CD8-positive, alpha-beta T cell (primary cell): ENCODE results near the gene CYP2W1. TPM values are rescaled to one million over a fixed set of nuclear protein-coding genes. Genes with fewer than 3 reads are reported as not detected.

Experiments
- microRNA-seq: library from miRNA; unstranded; fragments of <30 nt; microRNA quantifications from one replicate; pipeline ENCODE4 v1.2.0, GENCODE V29; 2022; ENCODE audit warnings: borderline microRNAs expressed
- total RNA-seq, 46 experiments: library from RNA in 2 of 46; stranded (reverse) in 2 of 46; gene quantifications; one replicate each; pipeline ENCODE4 v1.2.3 and lab custom pipeline; 2021 to 2026

CYP2W1 gene
- total RNA-seq, 2 experiments from 2014 or later = not detected

Small RNA genes lying within 50 kb of the gene (microRNA-seq; reads per million reads assigned to microRNA genes)
- gene MIR339 = 1,695 reads per million, percentile 91 among the genes with 10 or more reads in this experiment

Other genes starting within 250 kb of the CYP2W1 start
- gene SUN1, start 150.7 kb upstream of the CYP2W1 start, total RNA-seq = 10 to 100 TPM; 64.0 to 69.2 TPM
- 10 to 100 TPM; 75.4 to 83.1 TPM for gene GET4, start 106.6 kb upstream of the CYP2W1 start, total RNA-seq
- gene ADAP1, start 28.5 kb upstream of the CYP2W1 start, total RNA-seq = 10 to 100 TPM; 10.9 to 11.5 TPM
- gene COX19, start 7.6 kb upstream of the CYP2W1 start, total RNA-seq = 10 to 100 TPM; 40.3 to 42.4 TPM
- gene GPR146, start 61.4 kb downstream of the CYP2W1 start, total RNA-seq = 1 to 10 TPM; 4.4 to 5.0 TPM
- under 1 TPM in 1 of 2 experiments, not detected in 1; 0.11 TPM for gene GPER1, start 104.9 kb downstream of the CYP2W1 start, total RNA-seq
- 100 to 1,000 TPM; 100 to 105 TPM for gene ZFAND2A, start 177.0 kb downstream of the CYP2W1 start, total RNA-seq
- gene UNCX, start 249.7 kb downstream of the CYP2W1 start, total RNA-seq = not detected